ENCODE measurements around the gene RUNX1.

DNA sequence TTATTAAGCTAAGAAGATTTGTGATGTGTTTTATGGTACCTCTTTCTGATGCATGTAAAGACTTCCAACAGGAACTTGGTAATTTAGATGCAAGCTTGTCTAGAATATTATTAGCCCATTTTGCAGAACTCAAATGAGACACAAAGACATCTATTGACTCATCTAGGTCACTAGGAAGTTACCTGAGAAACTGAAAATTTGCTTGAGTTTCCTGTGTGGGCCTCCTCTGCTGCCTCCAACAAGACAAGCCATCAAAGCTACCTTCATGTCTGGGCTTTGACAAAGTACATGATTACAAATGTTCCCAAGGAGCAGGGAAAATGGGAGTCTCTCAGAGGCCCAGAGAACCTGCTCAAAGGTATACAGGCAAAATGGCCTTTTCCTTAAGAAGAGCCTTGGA, 5.6 kb downstream of the RUNX1 start:
- no peak for TF ChIP-seq POLR2A (IDR thresholded peaks at IDR 0.05)
- TF ChIP-seq, protein P1, sequence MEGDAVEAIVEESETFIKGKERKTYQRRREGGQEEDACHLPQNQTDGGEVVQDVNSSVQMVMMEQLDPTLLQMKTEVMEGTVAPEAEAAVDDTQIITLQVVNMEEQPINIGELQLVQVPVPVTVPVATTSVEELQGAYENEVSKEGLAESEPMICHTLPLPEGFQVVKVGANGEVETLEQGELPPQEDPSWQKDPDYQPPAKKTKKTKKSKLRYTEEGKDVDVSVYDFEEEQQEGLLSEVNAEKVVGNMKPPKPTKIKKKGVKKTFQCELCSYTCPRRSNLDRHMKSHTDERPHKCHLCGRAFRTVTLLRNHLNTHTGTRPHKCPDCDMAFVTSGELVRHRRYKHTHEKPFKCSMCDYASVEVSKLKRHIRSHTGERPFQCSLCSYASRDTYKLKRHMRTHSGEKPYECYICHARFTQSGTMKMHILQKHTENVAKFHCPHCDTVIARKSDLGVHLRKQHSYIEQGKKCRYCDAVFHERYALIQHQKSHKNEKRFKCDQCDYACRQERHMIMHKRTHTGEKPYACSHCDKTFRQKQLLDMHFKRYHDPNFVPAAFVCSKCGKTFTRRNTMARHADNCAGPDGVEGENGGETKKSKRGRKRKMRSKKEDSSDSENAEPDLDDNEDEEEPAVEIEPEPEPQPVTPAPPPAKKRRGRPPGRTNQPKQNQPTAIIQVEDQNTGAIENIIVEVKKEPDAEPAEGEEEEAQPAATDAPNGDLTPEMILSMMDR (IDR thresholded peaks at IDR 0.05), result no peak
